Effector memory CD8-positive, alpha-beta T cell (primary cell): ENCODE data around the gene TSHZ3.

Experiments used
- ATAC-seq: fragments of 150-1000 bp; cut with Tn5 transposase; replicated peaks from 2 replicates; pipeline ENCODE4 v1.10.0; 2021; ENCODE audit warnings: mild to moderate bottlenecking, moderate library complexity
- DNase-seq, 3 experiments: peaks; one replicate each; pipeline ENCODE4 v3.0.0; 2021
- H3K27ac Mint-ChIP-seq, 2 donors: one replicate each; pipeline ENCODE4 v1.8.0; 2022; ENCODE audit warnings: mild to moderate bottlenecking in 2 of 2, mixed read lengths in 2 of 2, moderate library complexity in 2 of 2
- H3K27me3 Mint-ChIP-seq, 2 donors: one replicate each; pipeline ENCODE4 v1.8.0; 2022; ENCODE audit warnings: mixed read lengths in 2 of 2
- H3K36me3 Mint-ChIP-seq: one replicate; pipeline ENCODE4 v1.8.0; 2022; ENCODE audit warnings: mild to moderate bottlenecking, moderate library complexity, mixed read lengths; ENCODE audit not compliant: insufficient read depth
- H3K4me1 Mint-ChIP-seq, 2 donors: one replicate each; pipeline ENCODE4 v1.8.0; 2022; ENCODE audit warnings: low read depth in 2 of 2, mixed read lengths in 2 of 2
- H3K4me3 Mint-ChIP-seq, 2 donors: one replicate each; pipeline ENCODE4 v1.8.0; 2022; ENCODE audit warnings: mild to moderate bottlenecking in 2 of 2, mixed read lengths in 2 of 2, moderate library complexity in 2 of 2
- H3K9me3 Mint-ChIP-seq, 2 donors: one replicate each; pipeline ENCODE4 v1.8.0; 2022; ENCODE audit warnings: mixed read lengths in 2 of 2

Gene TSHZ3

DNA sequence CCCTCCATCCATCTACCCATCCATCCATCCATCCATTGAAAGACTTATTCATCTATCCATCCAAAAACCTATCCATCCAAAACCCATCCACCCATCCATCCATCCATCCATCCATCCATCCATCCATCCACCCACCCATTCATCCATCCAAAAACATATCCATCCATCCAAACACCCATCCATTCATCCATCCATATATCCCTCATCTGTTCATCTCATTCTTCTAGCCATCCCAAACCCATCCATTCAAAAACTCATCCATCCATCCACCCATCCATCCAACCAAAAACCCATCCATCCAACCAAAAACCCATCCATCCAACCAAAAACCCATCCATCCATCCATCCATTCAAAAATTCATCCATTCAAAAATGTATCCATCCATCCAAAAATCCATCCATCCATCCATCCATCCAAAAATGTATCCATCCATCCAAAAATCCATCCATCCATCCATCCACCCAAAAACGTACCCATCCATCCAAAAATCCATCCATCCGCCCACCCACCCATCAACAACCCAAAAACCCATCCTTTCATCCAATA lies 56.5 kb downstream of the TSHZ3 start:
- no peak for ATAC-seq
- H3K4me3 Mint-ChIP-seq: no peak overlapping the region

DNA sequence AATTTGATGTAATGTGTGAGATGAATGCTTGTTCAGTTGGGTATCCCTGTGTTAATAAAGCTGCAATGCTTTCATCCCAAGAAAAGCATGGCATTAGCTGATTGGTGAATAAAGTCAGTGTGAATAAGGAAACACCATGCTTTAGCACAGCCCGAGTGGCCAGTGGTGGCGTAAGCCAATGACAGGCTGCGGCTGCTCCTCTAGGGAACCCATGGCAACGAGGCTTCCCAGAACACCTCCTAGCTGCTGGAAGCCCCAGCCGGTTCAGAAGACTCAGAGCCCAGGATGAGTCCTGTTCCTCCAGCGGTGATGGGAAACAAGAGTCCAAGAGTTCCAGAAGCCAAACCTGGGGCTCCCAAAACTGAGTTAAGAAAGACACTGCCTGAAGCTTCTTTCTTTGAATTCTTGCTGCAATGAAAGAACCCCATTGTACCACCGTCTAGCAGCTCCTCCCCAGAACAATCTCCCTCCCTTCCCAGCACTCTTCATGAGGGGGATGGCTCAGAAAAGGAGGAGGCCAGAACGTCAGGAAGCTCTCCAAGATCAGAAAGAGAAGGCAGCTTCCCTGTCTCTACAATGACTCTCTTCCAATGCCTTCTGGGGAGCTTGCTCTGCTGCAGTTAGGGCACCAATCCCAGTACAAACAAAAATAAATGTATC lies 58.2 kb downstream of the TSHZ3 start:
- no peak overlapping the region for H3K27ac Mint-ChIP-seq
- H3K36me3 Mint-ChIP-seq: peaks cover 6% of the 10 kb centered on the region
- H3K4me3 Mint-ChIP-seq: no peak overlapping the region
- H3K4me1 Mint-ChIP-seq: peaks cover 2 to 6% of the 10 kb centered on the region in 2 donors
- ATAC-seq (no peak), DNase-seq (no peak)
- no peaks in the 10 kb centered on the region for H3K27me3 Mint-ChIP-seq
- H3K9me3 Mint-ChIP-seq: peaks cover 0 to 2% of the 10 kb centered on the region in 2 donors

More for the DNA sequence above, 56.5 kb downstream of the TSHZ3 start:
- peaks cover 0 to 2% of the 10 kb centered on the region in 2 donors for H3K9me3 Mint-ChIP-seq
- H3K36me3 Mint-ChIP-seq: peaks cover 6% of the 10 kb centered on the region
- no peak overlapping the region for H3K27ac Mint-ChIP-seq
- peaks cover 0 to 3% of the 10 kb centered on the region in 2 donors for H3K27me3 Mint-ChIP-seq
- peaks cover 0 to 4% of the 10 kb centered on the region in 2 donors for H3K4me1 Mint-ChIP-seq
- no peak for DNase-seq

DNA sequence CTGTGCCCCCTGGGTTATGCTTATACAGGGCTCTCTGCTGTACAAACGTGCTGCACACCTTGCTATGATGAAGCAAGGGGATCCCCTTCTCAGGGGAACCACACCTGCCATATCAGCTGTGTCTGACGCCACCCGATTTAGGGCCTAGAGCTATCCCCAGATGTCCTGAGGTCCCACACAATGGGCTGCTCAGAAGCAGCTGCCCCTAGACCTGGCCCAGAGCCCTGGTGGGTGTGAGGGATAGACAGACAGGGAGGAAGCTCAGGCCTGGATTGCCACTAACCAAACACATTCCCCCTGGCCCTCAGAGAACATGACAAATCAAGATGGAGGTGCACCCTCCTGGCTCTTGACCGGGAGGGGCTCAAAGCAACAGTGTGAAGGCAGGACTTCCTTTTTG lies 59.3 kb downstream of the TSHZ3 start:
- no peak for ATAC-seq
- H3K36me3 Mint-ChIP-seq: peaks cover 6% of the 10 kb centered on the region
- peaks cover 0 to 2% of the 10 kb centered on the region in 2 donors for H3K9me3 Mint-ChIP-seq
- DNase-seq: no peak
- no peaks in the 10 kb centered on the region for H3K27me3 Mint-ChIP-seq
- peaks cover 7 to 9% of the 10 kb centered on the region in 2 donors for H3K4me1 Mint-ChIP-seq
- no peak overlapping the region for H3K4me3 Mint-ChIP-seq
- H3K27ac Mint-ChIP-seq: no peak overlapping the region

DNA sequence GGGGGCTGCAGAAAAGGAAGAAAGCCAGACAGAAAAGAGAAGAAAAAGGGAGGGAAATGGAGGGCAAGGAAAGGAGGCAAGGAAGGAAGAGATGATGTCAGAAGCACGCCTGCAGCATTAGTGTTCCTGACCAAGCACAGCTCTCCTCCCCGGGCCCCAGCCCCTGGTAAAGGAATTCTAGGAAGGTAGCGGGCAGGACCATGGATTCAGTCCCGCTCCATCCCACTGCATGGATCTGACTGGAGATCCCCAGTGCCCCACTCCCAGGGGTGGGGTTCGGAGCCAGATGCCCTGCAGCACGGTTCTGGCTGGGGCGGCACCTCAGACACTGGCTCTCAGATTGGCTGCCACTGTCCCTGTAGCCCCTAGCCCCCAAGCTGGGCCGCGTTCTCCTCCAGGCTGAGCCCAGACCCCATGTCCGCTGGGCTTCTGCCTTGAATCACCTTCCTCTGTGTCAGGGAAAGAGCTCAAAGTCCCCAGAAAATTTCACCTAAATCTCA lies 59.8 kb downstream of the TSHZ3 start:
- H3K4me1 Mint-ChIP-seq: peaks cover 7 to 9% of the 10 kb centered on the region in 2 donors
- H3K4me3 Mint-ChIP-seq: no peak overlapping the region
- DNase-seq (no peak), ATAC-seq (no peak)
- peaks cover 0 to 2% of the 10 kb centered on the region in 2 donors for H3K9me3 Mint-ChIP-seq
- peaks cover 6% of the 10 kb centered on the region for H3K36me3 Mint-ChIP-seq
- H3K27ac Mint-ChIP-seq: no peak overlapping the region
- peaks cover 0 to 2% of the 10 kb centered on the region in 2 donors for H3K27me3 Mint-ChIP-seq

DNA sequence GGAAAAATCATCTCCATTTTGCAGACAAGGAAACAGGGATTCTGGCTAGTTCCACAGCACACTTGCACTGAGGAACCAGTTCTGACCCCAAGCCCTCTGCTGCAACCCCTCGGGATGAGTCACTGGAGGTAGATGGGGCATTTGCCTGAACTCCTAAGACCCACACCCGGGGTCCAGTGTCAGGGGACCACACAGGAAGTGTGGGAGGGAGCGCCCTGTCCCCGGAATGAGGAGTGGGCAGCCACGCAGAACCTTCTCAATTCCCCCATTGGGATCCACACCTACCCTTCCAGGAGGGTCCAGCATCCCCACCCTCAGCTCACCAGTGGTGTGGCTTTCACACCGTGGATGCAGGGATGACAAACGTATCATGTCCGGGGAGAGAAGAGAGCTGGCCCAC lies 62.7 kb downstream of the TSHZ3 start:
- Mint-ChIP-seq H3K27me3 (peaks cover 0 to 6% of the 10 kb centered on the region in 2 donors), H3K9me3 (no peaks in the 10 kb centered on the region), H3K4me3 (no peak overlapping the region), H3K36me3 (no peaks in the 10 kb centered on the region), H3K27ac (no peak overlapping the region), H3K4me1 (peaks cover 7 to 10% of the 10 kb centered on the region in 2 donors)
- DNase-seq (no peak), ATAC-seq (no peak)

DNA sequence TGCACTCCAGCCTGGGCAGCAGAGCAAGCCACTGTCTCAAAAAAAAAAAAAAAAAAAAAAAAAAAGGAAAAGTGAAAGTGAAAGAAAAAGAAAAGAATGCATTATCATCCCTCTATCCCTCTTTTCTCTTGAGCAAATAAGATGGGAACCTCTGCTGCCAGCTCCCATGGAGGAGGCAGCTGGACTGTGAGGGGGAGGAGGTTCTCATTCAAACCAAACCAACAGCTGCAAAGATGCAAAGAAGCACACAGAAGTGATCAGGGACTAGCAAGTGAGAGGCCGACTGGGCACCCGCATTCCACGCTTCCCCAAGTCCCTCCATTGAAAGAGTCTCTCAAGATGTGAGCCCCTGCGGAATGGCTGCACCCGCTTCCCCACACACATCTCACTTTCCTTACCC lies 63.5 kb downstream of the TSHZ3 start:
- H3K27ac Mint-ChIP-seq: no peak overlapping the region
- no peaks in the 10 kb centered on the region for H3K36me3 Mint-ChIP-seq
- ATAC-seq (no peak), DNase-seq (no peak)
- H3K4me3 Mint-ChIP-seq: peak overlapping the region in 1 of 2 donors; percentile 29
- H3K9me3 Mint-ChIP-seq: no peaks in the 10 kb centered on the region
- peaks cover 7 to 11% of the 10 kb centered on the region in 2 donors for H3K4me1 Mint-ChIP-seq
- peaks cover 0 to 6% of the 10 kb centered on the region in 2 donors for H3K27me3 Mint-ChIP-seq

DNA sequence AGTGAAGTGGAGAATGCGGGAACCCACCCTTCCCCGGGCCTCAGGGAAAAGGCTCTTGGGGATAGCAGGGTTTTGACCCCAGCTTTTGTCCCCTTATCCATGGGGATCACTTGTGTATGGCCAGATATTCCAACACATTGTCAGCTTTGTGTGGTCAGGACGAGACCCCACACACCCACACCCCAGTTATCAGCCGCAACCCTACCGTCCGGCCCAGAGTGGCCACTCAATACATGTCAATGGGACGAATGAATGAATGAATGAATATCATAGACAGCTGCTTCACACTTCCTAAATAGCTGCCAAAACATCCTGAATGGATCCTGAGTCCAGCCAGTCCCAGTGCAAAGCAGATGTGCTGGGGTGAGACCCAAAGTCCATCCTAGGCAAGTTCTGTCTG lies 64.6 kb downstream of the TSHZ3 start:
- Mint-ChIP-seq H3K4me1 (peaks cover 7% of the 10 kb centered on the region in 2 donors), H3K4me3 (no peak overlapping the region), H3K27ac (no peak overlapping the region), H3K27me3 (peaks cover 0 to 6% of the 10 kb centered on the region in 2 donors), H3K9me3 (no peaks in the 10 kb centered on the region), H3K36me3 (no peaks in the 10 kb centered on the region)
- no peak for DNase-seq
- no peak for ATAC-seq

DNA sequence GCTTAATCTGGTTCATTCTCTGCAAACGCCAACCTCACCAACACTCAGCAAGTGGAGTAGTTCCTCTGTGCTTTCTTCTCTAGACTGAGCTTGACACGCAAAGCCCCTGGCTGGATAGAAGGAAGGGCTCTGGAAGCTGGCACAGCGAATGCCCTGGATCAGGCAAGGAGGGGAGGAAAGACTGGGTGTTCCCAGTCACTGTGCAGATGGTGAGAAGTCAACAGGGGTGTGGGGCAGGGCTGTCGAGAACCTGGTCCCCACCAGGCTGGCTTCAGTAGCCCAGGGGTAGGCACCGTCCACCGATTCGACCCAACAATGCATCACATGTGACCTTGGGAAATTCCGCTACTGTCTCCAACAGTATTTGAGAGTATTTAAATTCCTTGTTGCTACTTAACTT lies 65.5 kb downstream of the TSHZ3 start:
- no peak overlapping the region for H3K27ac Mint-ChIP-seq
- no peaks in the 10 kb centered on the region for H3K9me3 Mint-ChIP-seq
- no peaks in the 10 kb centered on the region for H3K36me3 Mint-ChIP-seq
- DNase-seq (no peak), ATAC-seq (no peak)
- peaks cover 7% of the 10 kb centered on the region in 2 donors for H3K4me1 Mint-ChIP-seq
- H3K4me3 Mint-ChIP-seq: no peak overlapping the region
- H3K27me3 Mint-ChIP-seq: peaks cover 0 to 6% of the 10 kb centered on the region in 2 donors

DNA sequence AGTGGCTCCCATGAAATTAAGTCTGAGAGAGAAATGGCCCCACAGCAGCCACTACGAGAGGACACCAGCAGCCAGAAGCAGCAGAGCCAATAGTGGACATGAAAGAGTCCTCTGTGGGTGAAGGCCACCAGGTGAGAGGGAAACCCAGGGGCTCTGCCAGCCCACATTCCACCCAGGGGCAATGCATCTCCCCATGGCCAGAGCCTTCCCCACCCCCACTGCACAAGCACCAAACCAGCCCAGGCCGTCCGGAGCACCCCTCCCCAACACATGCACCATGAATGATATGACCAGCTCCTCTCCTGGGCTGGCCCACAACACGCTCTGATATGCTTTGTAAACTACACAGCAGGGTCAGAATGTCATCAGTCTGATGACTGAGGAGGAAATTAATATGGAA lies 66.9 kb downstream of the TSHZ3 start:
- peaks cover 0 to 6% of the 10 kb centered on the region in 2 donors for H3K27me3 Mint-ChIP-seq
- ATAC-seq: no peak
- H3K4me3 Mint-ChIP-seq: no peak overlapping the region
- H3K27ac Mint-ChIP-seq: no peak overlapping the region
- H3K36me3 Mint-ChIP-seq: no peaks in the 10 kb centered on the region
- H3K4me1 Mint-ChIP-seq: peaks cover 7% of the 10 kb centered on the region in 2 donors
- DNase-seq: no peak
- H3K9me3 Mint-ChIP-seq: no peaks in the 10 kb centered on the region

DNA sequence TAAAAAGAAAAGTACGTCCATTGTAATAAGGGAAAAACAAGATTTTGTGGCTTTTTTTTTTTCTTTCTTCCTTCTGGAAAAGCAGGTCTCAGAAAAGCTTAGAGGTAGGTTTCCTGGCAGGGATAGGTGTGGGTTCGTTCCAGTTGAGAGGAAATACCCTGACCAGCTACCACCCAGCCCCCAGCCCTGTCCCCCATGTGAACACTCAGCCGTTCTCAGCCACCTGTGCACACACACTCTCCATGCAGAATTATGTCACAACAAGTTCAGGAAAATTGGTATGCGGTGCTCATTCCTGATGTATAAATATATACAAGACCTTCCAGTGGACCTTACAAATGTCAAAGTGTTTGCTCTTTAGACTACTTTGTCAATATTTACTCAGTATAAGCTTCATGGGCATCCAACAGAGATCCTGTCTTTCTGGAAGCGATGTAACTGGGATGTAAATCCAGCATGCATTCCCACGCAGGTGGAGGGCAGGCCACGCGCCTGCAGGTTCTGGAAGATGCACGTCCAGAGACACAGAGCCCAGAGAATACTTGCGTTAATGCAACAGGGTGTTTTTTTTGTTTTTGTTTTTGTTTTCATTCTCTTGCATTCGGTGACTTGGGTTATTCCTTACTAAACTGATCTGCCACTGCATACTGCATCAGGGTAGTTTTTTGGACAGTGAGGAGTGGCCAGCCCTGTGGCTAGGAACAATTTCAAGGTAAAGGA lies 68.8 kb downstream of the TSHZ3 start:
- DNase-seq (no peak), ATAC-seq (no peak)
- no peaks in the 10 kb centered on the region for H3K9me3 Mint-ChIP-seq
- peaks cover 0 to 6% of the 10 kb centered on the region in 2 donors for H3K27me3 Mint-ChIP-seq
- H3K4me1 Mint-ChIP-seq: peaks cover 1 to 2% of the 10 kb centered on the region in 2 donors
- H3K36me3 Mint-ChIP-seq: no peaks in the 10 kb centered on the region
- H3K4me3 Mint-ChIP-seq: no peak overlapping the region
- no peak overlapping the region for H3K27ac Mint-ChIP-seq

DNA sequence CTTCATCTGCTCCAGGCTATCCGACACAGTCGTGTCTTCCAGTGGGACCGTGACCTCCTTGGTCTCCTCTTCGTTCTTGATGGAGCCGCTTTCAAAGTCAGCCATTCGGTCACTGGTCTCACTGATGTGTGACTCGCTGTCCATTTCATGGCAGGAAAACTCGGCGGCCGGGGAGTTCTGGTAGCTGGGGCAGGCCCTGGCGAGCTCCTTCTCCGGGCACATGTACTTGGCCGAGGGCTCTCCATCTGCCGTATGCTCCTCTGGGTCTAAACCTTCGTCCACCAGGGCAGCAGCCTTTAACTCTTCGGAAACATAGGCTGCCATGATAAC lies 69.8 kb downstream of the TSHZ3 start:
- Mint-ChIP-seq H3K9me3 (no peaks in the 10 kb centered on the region), H3K36me3 (no peaks in the 10 kb centered on the region), H3K4me1 (peaks cover 3 to 8% of the 10 kb centered on the region in 2 donors), H3K27ac (peak overlapping the region in 1 of 2 donors; percentile 33), H3K4me3 (no peak overlapping the region), H3K27me3 (peaks cover 0 to 9% of the 10 kb centered on the region in 2 donors)
- DNase-seq (no peak), ATAC-seq (no peak)

DNA sequence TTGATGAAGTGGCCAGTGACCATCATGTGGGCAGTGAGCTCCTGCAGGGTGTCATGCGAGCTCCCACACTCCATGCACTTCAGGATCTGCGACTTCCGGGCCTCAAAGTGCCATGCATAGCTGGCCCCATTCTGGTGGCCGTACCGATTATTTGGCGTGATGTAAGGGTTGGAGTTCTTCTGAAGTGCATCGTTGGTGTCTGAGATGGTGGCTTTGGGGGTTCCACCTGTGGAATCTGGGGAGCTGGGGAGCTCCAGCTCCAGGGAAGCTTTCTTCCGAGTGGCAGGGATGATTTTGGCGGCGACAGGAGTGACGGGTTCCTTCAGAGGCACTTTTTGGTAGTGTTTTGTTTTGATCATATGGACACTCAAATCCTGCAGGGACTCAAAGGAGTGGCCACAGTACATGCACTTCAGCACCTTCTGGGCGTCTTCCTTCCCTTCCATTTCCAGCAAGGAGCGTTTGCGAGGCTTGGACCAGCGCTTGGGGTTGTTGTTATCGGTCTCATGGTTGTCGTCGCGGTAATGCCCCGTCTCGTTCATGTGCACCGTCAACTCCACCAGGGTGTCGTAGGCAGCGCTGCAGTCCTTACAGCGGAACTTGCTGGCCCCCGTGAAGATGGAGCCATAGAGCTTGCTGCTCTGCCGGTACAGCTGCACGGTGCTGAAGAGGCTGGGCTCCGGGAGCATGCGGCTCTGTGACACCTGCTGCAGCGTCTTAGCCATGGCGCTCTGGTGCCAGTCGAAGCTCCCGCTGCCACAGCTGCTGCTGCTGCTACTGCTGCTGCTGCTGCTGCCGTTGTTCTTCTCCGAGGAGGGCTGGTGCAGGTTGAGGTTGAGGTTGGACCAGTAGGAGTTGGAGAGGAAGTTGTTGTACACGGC lies 70.4 kb downstream of the TSHZ3 start:
- Mint-ChIP-seq H3K27me3 (peaks cover 0 to 6% of the 10 kb centered on the region in 2 donors), H3K4me3 (no peak overlapping the region), H3K36me3 (no peaks in the 10 kb centered on the region), H3K9me3 (no peaks in the 10 kb centered on the region), H3K4me1 (peaks cover 3 to 9% of the 10 kb centered on the region in 2 donors), H3K27ac (peak overlapping the region in 1 of 2 donors; percentile 33)
- ATAC-seq (no peak), DNase-seq (no peak)

DNA sequence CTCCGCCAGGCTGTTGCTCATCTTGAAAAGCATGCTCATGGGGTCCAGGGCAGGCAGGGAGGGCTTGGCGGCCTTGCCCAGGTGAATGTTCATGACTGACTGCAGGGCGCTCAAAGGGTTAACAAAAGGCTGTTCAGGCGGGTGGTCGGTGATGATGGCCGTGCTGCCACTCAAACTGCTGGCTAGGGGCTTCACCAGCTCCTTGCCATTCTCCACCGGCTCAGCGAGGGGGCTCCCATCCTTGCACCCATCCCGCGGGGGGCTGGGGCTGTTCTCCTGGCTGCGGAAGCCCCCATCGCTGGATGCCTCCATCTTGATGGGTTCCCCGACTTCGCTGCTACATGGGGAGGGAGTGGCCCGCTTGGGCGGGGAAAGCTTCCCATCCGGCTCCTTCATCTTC lies 71.7 kb downstream of the TSHZ3 start:
- Mint-ChIP-seq H3K4me3 (no peak overlapping the region), H3K36me3 (no peaks in the 10 kb centered on the region), H3K4me1 (peaks cover 3 to 9% of the 10 kb centered on the region in 2 donors), H3K27me3 (peaks cover 0 to 6% of the 10 kb centered on the region in 2 donors), H3K27ac (no peak overlapping the region), H3K9me3 (no peaks in the 10 kb centered on the region)
- DNase-seq: no peak
- no peak for ATAC-seq
